HEK293T (cell line): Measurements from ENCODE around the gene TECTB.

Source experiments
- BHLHE40 ChIP-seq: fragments of 450-650 bp; IDR thresholded peaks from 2 replicates; pipeline ENCODE4 v1.6.1; 2016; ENCODE audit warnings: mild to moderate bottlenecking, moderate library complexity, borderline replicate concordance
- FOXK2 ChIP-seq: fragments of 450-650 bp; IDR thresholded peaks from 2 replicates; pipeline ENCODE4 v1.6.1; 2016; ENCODE audit warnings: mild to moderate bottlenecking
- FOXM1 ChIP-seq: fragments of 450-650 bp; IDR thresholded peaks from 2 replicates; pipeline ENCODE4 v1.6.1; 2017; ENCODE audit warnings: mild to moderate bottlenecking, borderline replicate concordance
- L3MBTL2 ChIP-seq: fragments of 450-650 bp; conservative IDR thresholded peaks from 2 replicates; pipeline ENCODE4 v1.6.1; 2016; ENCODE audit warnings: mild to moderate bottlenecking
- SP1 ChIP-seq: fragments of 450-650 bp; IDR thresholded peaks from 2 replicates; pipeline ENCODE4 v1.6.1; 2017
- SUZ12 ChIP-seq: fragments of 450-650 bp; IDR thresholded peaks from 2 replicates; pipeline ENCODE4 v1.6.1; 2016; ENCODE audit warnings: mild to moderate bottlenecking
- TARDBP ChIP-seq: fragments of 450-650 bp; IDR thresholded peaks from 2 replicates; pipeline ENCODE4 v1.6.1; 2016
- ZNF384 ChIP-seq: fragments of 450-650 bp; IDR thresholded peaks from 2 replicates; pipeline ENCODE4 v1.6.1; 2016

DNA sequence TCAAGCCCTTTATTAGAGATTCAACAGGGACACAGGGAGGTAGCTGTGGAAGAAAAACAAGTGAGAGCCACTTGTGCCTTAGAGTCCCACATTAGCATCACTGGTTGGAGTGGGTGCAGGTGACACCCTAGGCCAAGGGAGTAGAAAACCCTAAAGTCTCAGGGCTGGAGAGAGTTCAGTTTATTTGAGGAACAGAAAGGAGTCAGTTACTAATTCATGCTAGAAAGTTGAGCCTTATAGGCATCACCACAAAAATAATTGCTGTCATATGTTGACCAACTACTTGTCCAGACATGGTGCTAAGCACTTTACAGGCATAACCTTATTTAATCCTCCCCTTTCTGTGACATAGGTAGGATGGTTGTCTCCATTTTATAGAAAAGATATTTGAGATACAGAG lies 69.8 kb downstream of the TECTB start:
- TF ChIP-seq FOXK2 (no peak), FOXM1 (no peak), ZNF384 (no peak), BHLHE40 (no peak), SUZ12 (no peak), SP1 (no peak), TARDBP (no peak), L3MBTL2 (no peak)
